A549 (cell line): Measurements from ENCODE around the gene TNNI2. TPM values are rescaled to one million over a fixed set of nuclear protein-coding genes. Genes with fewer than 3 reads are reported as not detected.

Experiments
- ATAC-seq, 2 experiments: fragments of 200-7000 bp in 1 of 2; fragments of >200 bp in 1 of 2; cut with Nextera tagmentation in 1 of 2; cut with Tn5 transposase in 1 of 2; 3 replicates each; pipeline versions ENCODE4 v1.8.0 to v1.9.1; 2018 to 2020; ENCODE audit warnings: mild to moderate bottlenecking in 1 of 2, moderate library complexity in 1 of 2
- CTCF ChIA-PET: fragments of 300-600 bp; sonication (Branson Sonifier 250); formaldehyde crosslinking; extraction: SDS; loops from one replicate; lab custom pipeline; 2021; ENCODE audit warnings: antibody characterized with exemption, inconsistent platforms; lab: Yijun Ruan, JAX
- POLR2A ChIA-PET: fragments of 350-600 bp; formaldehyde crosslinking; extraction: SDS; loops from one replicate; lab custom pipeline; 2021; ENCODE audit warnings: antibody characterized with exemption, inconsistent platforms; lab: Yijun Ruan, JAX
- DNase-seq, 2 experiments: peaks; one replicate each; pipeline versions ENCODE4 v3.0.0 to v3.0.0-alpha.2; 2011 to 2016; ENCODE audit warnings: low read depth in 1 of 2, low spot score in 1 of 2
- FAIRE-seq: peaks from 2 replicates; lab custom pipeline; 2011; peaks lifted over from hg19 to GRCh38; lab: Jason Lieb, UNC
- H3K27ac ChIP-seq, 2 experiments: fragments of >200 bp; sonication (Bioruptor Twin); formaldehyde crosslinking; 3 replicates each; pipeline ENCODE4 v1.5.1; 2016 to 2017
- H3K4me1 ChIP-seq: fragments of >200 bp; sonication (Bioruptor Twin); formaldehyde crosslinking; 3 replicates; pipeline ENCODE4 v1.6.1; 2016
- H3K4me2 ChIP-seq: fragments of >200 bp; sonication (Bioruptor Twin); formaldehyde crosslinking; 3 replicates; pipeline ENCODE4 v1.6.1; 2016
- H3K4me3 ChIP-seq: fragments of >200 bp; sonication (Bioruptor Twin); formaldehyde crosslinking; 3 replicates; pipeline ENCODE4 v1.5.1; 2016
- H3K9me3 ChIP-seq: fragments of >200 bp; sonication (Bioruptor Twin); formaldehyde crosslinking; 3 replicates; pipeline ENCODE4 v1.6.1; 2016
- CBX2 ChIP-seq: fragments of 200-600 bp; sonication (generic); IDR thresholded peaks from 2 replicates; pipeline ENCODE4 v1.6.1; 2016; ENCODE audit warnings: low read depth, mild to moderate bottlenecking, borderline replicate concordance
- EHF ChIP-seq: fragments of 250-450 bp; sonication (Bioruptor Pico); IDR thresholded peaks from 2 replicates; pipeline ENCODE4 v1.5.0; 2020; ENCODE audit warnings: mild to moderate bottlenecking
- EP300 ChIP-seq, 2 experiments: fragments of >200 bp; sonication (Bioruptor Twin); formaldehyde crosslinking; IDR thresholded peaks; 2 replicates in 1 of 2; 3 replicates in 1 of 2; pipeline ENCODE4 v1.6.1; 2016 to 2017
- FOXS1 ChIP-seq: fragments of 250-450 bp; sonication (Bioruptor Pico); IDR thresholded peaks from 2 replicates; pipeline ENCODE4 v1.5.0; 2020; ENCODE audit warnings: mild to moderate bottlenecking, moderate library complexity
- HEYL ChIP-seq: fragments of 250-450 bp; sonication (Bioruptor Pico); IDR thresholded peaks from 2 replicates; pipeline ENCODE4 v1.8.0; 2021; ENCODE audit warnings: mild to moderate bottlenecking, moderate library complexity
- HOXB13 ChIP-seq: fragments of 250-450 bp; sonication (Bioruptor Pico); IDR thresholded peaks from 2 replicates; pipeline ENCODE4 v1.5.0; 2020; ENCODE audit warnings: low read depth, mild to moderate bottlenecking, moderate library complexity
- MAZ ChIP-seq: fragments of 150-350 bp; IDR thresholded peaks from 2 replicates; pipeline ENCODE4 v1.6.1; 2014; ENCODE audit warnings: antibody characterized with exemption, low read depth, low read length, borderline replicate concordance
- NPAS2 ChIP-seq: fragments of 250-450 bp; sonication (Bioruptor Pico); IDR thresholded peaks from 2 replicates; pipeline ENCODE4 v1.8.0; 2022; ENCODE audit warnings: mild to moderate bottlenecking, moderate library complexity, borderline replicate concordance
- PHF8 ChIP-seq: fragments of 200-600 bp; sonication (generic); IDR thresholded peaks from 2 replicates; pipeline ENCODE4 v1.6.1; 2016; ENCODE audit warnings: low read depth, mild to moderate bottlenecking, antibody characterized with exemption, moderate library complexity, borderline replicate concordance
- RNF2 ChIP-seq: fragments of 200-600 bp; sonication (generic); IDR thresholded peaks from 2 replicates; pipeline ENCODE4 v1.6.1; 2016; ENCODE audit warnings: low read depth, mild to moderate bottlenecking, antibody characterized with exemption, moderate library complexity, borderline replicate concordance
- TFCP2L1 ChIP-seq: fragments of 250-450 bp; sonication (Bioruptor Pico); IDR thresholded peaks from 2 replicates; pipeline ENCODE4 v1.5.0; 2021; ENCODE audit warnings: mild to moderate bottlenecking
- TP53 ChIP-seq: fragments of 250-450 bp; sonication (Bioruptor Pico); IDR thresholded peaks from 2 replicates; pipeline ENCODE4 v1.5.0; 2021; ENCODE audit warnings: mild to moderate bottlenecking, moderate library complexity
- ZC3H11A ChIP-seq: fragments of 450-650 bp; IDR thresholded peaks from 2 replicates; pipeline ENCODE4 v1.6.1; 2014; ENCODE audit warnings: antibody characterized with exemption, mild to moderate bottlenecking
- WGBS: methylation state at CpG from one replicate; pipeline ENCODE4 v1.1.6; 2017; ENCODE audit errors: missing lambda C conversion rate; 5-methylcytosine and 5-hydroxymethylcytosine counted together
- polyA plus RNA-seq, 4 experiments: library from polyadenylated mRNA; depleted of rRNA in 3 of 4; stranded (reverse); fragments of >200 nt; fragmentation: RNase III in 1 of 4; extraction: RNeasy Plus Mini Kit Qiagen cat#74134 plus additional on column Dnase treatment in 1 of 4; gene quantifications; 2 replicates in 3 of 4; 3 replicates in 1 of 4; pipeline ENCODE4 v1.2.3, GENCODE V29; 2011 to 2017
- TF ChIP-seq, protein P1 (sequence below): fragments of 250-450 bp; sonication (Bioruptor Pico); IDR thresholded peaks from 2 replicates; pipeline ENCODE4 v1.5.0; 2020; ENCODE audit warnings: low read depth, mild to moderate bottlenecking, moderate library complexity
- TF ChIP-seq, protein P2 (sequence below): fragments of 150-350 bp; IDR thresholded peaks from 2 replicates; pipeline ENCODE4 v1.6.1; 2014; ENCODE audit warnings: low read depth, mild to moderate bottlenecking, low read length
- TF ChIP-seq, protein P3 (sequence below): fragments of 250-450 bp; sonication (Bioruptor Pico); IDR thresholded peaks from 2 replicates; pipeline ENCODE4 v1.5.0; 2021; ENCODE audit warnings: mild to moderate bottlenecking, moderate library complexity, borderline replicate concordance
- TF ChIP-seq, protein P4 (sequence below): fragments of >200 bp; sonication (Bioruptor Twin); formaldehyde crosslinking; IDR thresholded peaks from 3 replicates; pipeline ENCODE4 v1.6.1; 2016
- TF ChIP-seq, protein P5 (sequence below): IDR thresholded peaks from 2 replicates; pipeline ENCODE4 v1.6.1; 2012; ENCODE audit warnings: low read depth, borderline replicate concordance

Gene TNNI2
- polyA plus RNA-seq, 2 of the 4 experiments (the other 2 are of a cell fraction) = not detected

DNA sequence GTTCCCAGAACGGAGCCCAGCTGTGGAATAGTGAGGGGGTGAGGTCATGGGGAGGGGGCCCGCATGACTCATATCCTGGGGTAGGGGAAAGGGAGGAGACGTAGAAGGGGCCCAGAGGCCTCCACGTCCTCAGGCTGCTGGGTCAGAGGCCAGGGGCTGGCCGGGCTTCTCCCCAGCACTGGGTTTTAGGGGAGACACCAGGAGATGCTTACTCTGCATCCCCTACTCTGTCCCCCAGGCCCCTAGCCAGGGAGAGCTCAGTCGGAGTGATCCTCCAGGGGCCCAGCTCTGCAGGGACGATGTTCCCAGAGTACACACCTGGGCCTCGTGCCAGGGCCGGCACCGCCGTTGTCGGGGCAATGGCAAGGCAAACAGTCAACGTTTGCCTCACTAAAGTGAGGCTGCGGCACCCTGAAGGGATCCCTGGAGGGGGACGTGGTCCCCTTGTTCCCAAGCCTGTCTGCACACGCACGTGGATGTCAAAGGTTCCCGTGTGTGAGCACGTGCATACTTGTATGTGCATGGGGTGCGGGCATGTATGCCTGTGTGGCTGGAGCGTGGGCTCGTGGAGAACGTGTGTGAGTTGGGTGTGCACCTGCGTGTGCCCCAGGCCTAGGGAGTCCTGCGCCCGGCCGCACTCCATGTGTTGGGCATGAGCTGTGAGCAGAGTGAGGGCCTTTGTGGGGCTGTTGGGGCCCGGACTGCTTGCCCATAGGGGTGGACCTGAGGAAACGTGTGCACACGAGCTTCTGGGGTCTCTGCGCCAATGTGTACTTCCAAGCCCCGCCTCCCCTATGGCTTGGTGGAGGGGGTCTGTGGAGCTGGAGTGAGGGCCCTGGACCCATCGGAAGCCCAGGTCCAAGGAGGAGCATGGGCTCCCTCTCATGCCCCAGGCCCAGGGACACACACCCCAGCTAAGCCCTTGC, 38.7 kb downstream of the TNNI2 start:
- CTCF ChIA-PET = interaction anchor here (0.7 to 10.1 kb wide), 34 partner anchors 14 to 274 kb away, joined by 3 to 334 read pairs (median 5); partner anchors contain the start of genes H19, MRPL23, PRR33 and TNNI2
- Histone ChIP-seq H3K9me3 (no peaks in the 10 kb centered on the region), H3K27ac (no peak overlapping the region), H3K4me3 (no peak overlapping the region), H3K4me2 (no peak overlapping the region), H3K4me1 (peaks cover 19% of the 10 kb centered on the region; the same call in 2 of the 3 replicates)
- POLR2A ChIA-PET = no interaction called here
- TF ChIP-seq, protein P1, sequence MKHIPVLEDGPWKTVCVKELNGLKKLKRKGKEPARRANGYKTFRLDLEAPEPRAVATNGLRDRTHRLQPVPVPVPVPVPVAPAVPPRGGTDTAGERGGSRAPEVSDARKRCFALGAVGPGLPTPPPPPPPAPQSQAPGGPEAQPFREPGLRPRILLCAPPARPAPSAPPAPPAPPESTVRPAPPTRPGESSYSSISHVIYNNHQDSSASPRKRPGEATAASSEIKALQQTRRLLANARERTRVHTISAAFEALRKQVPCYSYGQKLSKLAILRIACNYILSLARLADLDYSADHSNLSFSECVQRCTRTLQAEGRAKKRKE (CRISPR knock-in tag) = no peak
- TF ChIP-seq, protein P2, sequence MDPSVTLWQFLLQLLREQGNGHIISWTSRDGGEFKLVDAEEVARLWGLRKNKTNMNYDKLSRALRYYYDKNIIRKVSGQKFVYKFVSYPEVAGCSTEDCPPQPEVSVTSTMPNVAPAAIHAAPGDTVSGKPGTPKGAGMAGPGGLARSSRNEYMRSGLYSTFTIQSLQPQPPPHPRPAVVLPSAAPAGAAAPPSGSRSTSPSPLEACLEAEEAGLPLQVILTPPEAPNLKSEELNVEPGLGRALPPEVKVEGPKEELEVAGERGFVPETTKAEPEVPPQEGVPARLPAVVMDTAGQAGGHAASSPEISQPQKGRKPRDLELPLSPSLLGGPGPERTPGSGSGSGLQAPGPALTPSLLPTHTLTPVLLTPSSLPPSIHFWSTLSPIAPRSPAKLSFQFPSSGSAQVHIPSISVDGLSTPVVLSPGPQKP = no peak
- TF ChIP-seq FOXS1 (CRISPR knock-in tag) = no peak
- no peak for TF ChIP-seq CBX2
- TF ChIP-seq RNF2 = no peak
- no peak for TF ChIP-seq TFCP2L1 (CRISPR knock-in tag)
- no peak for TF ChIP-seq TP53 (CRISPR knock-in tag)
- no peak for TF ChIP-seq MAZ
- no peak for TF ChIP-seq PHF8
- TF ChIP-seq, protein P3, sequence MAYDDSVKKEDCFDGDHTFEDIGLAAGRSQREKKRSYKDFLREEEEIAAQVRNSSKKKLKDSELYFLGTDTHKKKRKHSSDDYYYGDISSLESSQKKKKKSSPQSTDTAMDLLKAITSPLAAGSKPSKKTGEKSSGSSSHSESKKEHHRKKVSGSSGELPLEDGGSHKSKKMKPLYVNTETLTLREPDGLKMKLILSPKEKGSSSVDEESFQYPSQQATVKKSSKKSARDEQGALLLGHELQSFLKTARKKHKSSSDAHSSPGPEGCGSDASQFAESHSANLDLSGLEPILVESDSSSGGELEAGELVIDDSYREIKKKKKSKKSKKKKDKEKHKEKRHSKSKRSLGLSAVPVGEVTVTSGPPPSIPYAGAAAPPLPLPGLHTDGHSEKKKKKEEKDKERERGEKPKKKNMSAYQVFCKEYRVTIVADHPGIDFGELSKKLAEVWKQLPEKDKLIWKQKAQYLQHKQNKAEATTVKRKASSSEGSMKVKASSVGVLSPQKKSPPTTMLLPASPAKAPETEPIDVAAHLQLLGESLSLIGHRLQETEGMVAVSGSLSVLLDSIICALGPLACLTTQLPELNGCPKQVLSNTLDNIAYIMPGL (CRISPR knock-in tag) = no peak
- TF ChIP-seq HEYL (CRISPR knock-in tag) = no peak
- TF ChIP-seq ZC3H11A = no peak
- no peak for TF ChIP-seq EHF (CRISPR knock-in tag)
- TF ChIP-seq HOXB13 = no peak
- TF ChIP-seq, protein P4, sequence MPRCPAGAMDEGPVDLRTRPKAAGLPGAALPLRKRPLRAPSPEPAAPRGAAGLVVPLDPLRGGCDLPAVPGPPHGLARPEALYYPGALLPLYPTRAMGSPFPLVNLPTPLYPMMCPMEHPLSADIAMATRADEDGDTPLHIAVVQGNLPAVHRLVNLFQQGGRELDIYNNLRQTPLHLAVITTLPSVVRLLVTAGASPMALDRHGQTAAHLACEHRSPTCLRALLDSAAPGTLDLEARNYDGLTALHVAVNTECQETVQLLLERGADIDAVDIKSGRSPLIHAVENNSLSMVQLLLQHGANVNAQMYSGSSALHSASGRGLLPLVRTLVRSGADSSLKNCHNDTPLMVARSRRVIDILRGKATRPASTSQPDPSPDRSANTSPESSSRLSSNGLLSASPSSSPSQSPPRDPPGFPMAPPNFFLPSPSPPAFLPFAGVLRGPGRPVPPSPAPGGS = no peak
- no peak for TF ChIP-seq EP300 (IDR thresholded peaks at IDR 0.05)
- no peak for TF ChIP-seq NPAS2
- TF ChIP-seq, protein P5, sequence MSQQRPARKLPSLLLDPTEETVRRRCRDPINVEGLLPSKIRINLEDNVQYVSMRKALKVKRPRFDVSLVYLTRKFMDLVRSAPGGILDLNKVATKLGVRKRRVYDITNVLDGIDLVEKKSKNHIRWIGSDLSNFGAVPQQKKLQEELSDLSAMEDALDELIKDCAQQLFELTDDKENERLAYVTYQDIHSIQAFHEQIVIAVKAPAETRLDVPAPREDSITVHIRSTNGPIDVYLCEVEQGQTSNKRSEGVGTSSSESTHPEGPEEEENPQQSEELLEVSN = no peak
- DNase-seq = no peak
- 86% methylated on average over 17 of the region's 33 CpGs for WGBS
- no peak for FAIRE-seq
- ATAC-seq = no peak
